Fibroblast of villous mesenchyme (primary cell): ENCODE results near the gene NIPAL3. TPM values are rescaled to one million over a fixed set of nuclear protein-coding genes. Genes with fewer than 3 reads are reported as not detected.
A peak's percentile ranks its signal among the peaks of the same experiment; 100 is the strongest.

ENCODE experiments used
- DNase-seq: peaks from one replicate; pipeline ENCODE4 v3.0.0-alpha.2; 2010; ENCODE audit warnings: low read depth
- H3K4me3 ChIP-seq: 2 replicates; pipeline ENCODE4 v1.5.1; 2011; ENCODE audit warnings: low read depth, mild to moderate bottlenecking, low read length
- CTCF ChIP-seq: IDR thresholded peaks from 2 replicates; pipeline ENCODE4 v1.5.1; 2012; ENCODE audit warnings: low read depth, mild to moderate bottlenecking, low read length; ENCODE audit not compliant: insufficient read depth
- total RNA-seq: library from RNA; depleted of rRNA; stranded (reverse); fragments of >200 nt; gene quantifications from 2 replicates; pipeline ENCODE4 v1.2.3, GENCODE V29; 2012

NIPAL3 gene
- total RNA-seq, 1 donor: 81.2 TPM

GRCh38 chr1:24474193-24474592 is 58.6 kb downstream of the NIPAL3 start:
- DNase-seq: no peak
- no peak for TF ChIP-seq CTCF
- H3K4me3 ChIP-seq: no peak overlapping the region

- H3K4me3 ChIP-seq: no peak overlapping the region
- DNase-seq: no peak
- no peak for TF ChIP-seq CTCF
These were observed 60.1 kb downstream of the NIPAL3 start for GRCh38 chr1:24475700-24476099.

- peak; percentile 5 for DNase-seq
- H3K4me3 ChIP-seq: no peak overlapping the region
- no peak for TF ChIP-seq CTCF
These were observed 61.0 kb downstream of the NIPAL3 start for GRCh38 chr1:24476571-24476970.

- TF ChIP-seq CTCF: no peak
- no peak overlapping the region for H3K4me3 ChIP-seq
- no peak for DNase-seq
These were observed 61.7 kb downstream of the NIPAL3 start for GRCh38 chr1:24477309-24477708.

- DNase-seq: no peak
- no peak for TF ChIP-seq CTCF
- H3K4me3 ChIP-seq: no peak overlapping the region
These were observed 65.5 kb downstream of the NIPAL3 start for GRCh38 chr1:24481101-24481500.

- DNase-seq: no peak
- TF ChIP-seq CTCF: no peak
- no peak overlapping the region for H3K4me3 ChIP-seq
These were observed 66.4 kb downstream of the NIPAL3 start for GRCh38 chr1:24481843-24482610.

GRCh38 chr1:24483441-24483840 is 67.8 kb downstream of the NIPAL3 start:
- H3K4me3 ChIP-seq: no peak overlapping the region

More at GRCh38 chr1:24483441-24483840, 67.8 kb downstream of the NIPAL3 start:
- no peak for TF ChIP-seq CTCF
- DNase-seq: no peak
